Liver (tissue), 3 donors: ENCODE data around the gene ANKFN1.

ENCODE experiments used
- ATF3 ChIP-seq: IDR thresholded peaks from 2 replicates; pipeline ENCODE4 v1.6.1; 2016; ENCODE audit warnings: antibody characterized with exemption
- CTCF ChIP-seq: fragments of 150-350 bp; IDR thresholded peaks from 2 replicates; pipeline ENCODE4 v1.5.1; 2017; ENCODE audit warnings: improper control_type of control experiment, low read depth, low read length; ENCODE audit not compliant: missing input control
- GABPA ChIP-seq, 2 donors: IDR thresholded peaks in 1 of 2; conservative IDR thresholded peaks in 1 of 2; 2 replicates each; pipeline ENCODE4 v1.6.1; 2016; ENCODE audit warnings: antibody characterized with exemption in 2 of 2, mild to moderate bottlenecking in 1 of 2, moderate library complexity in 1 of 2
- JUND ChIP-seq, 2 donors: IDR thresholded peaks; 2 replicates each; pipeline ENCODE4 v1.6.1; 2016; ENCODE audit warnings: antibody characterized with exemption in 2 of 2
- MAX ChIP-seq: IDR thresholded peaks from 2 replicates; pipeline ENCODE4 v1.6.1; 2016; ENCODE audit warnings: antibody characterized with exemption
- RAD21 ChIP-seq, 2 donors: IDR thresholded peaks; 2 replicates each; pipeline ENCODE4 v1.6.1; 2016; ENCODE audit warnings: antibody characterized with exemption in 2 of 2, mild to moderate bottlenecking in 2 of 2
- REST ChIP-seq: IDR thresholded peaks from 2 replicates; pipeline ENCODE4 v1.6.1; 2016; ENCODE audit warnings: antibody characterized with exemption, mild to moderate bottlenecking
- RXRA ChIP-seq, 2 donors: IDR thresholded peaks; 2 replicates each; pipeline ENCODE4 v1.6.1; 2017 to 2018; ENCODE audit warnings: antibody characterized with exemption in 2 of 2, mild to moderate bottlenecking in 1 of 2
- TAF1 ChIP-seq: conservative IDR thresholded peaks from 2 replicates; pipeline ENCODE4 v1.6.1; 2016; ENCODE audit warnings: antibody characterized with exemption, mild to moderate bottlenecking
- YY1 ChIP-seq: IDR thresholded peaks from 2 replicates; pipeline ENCODE4 v1.6.1; 2016; ENCODE audit warnings: antibody characterized with exemption, mild to moderate bottlenecking
- donor health status: healthy.
- donor health status: healthy.

GRCh38 chr17:56392321-56392720, 239.0 kb downstream of the ANKFN1 start:
- no peak for TF ChIP-seq GABPA (IDR thresholded peaks at IDR 0.05 in 1 of 2, conservative IDR thresholded peaks at IDR 0.05 in 1 of 2)
- TF ChIP-seq CTCF = no peak
- no peak for TF ChIP-seq ATF3
- TF ChIP-seq TAF1 = no peak
- TF ChIP-seq RAD21 (IDR thresholded peaks at IDR 0.05) = no peak
- no peak for TF ChIP-seq YY1
- no peak for TF ChIP-seq JUND (IDR thresholded peaks at IDR 0.05)
- no peak for TF ChIP-seq REST
- TF ChIP-seq RXRA (IDR thresholded peaks at IDR 0.05) = no peak
- TF ChIP-seq MAX = no peak
